Measurements from ENCODE around the gene NDUFS1.

- TF ChIP-seq CTCF (conservative IDR thresholded peaks at IDR 0.05) (no peak), ZFX (IDR thresholded peaks at IDR 0.05) (peak; percentile 62)
These were observed 490 bp downstream of the NDUFS1 start for GRCh38 chr2:206158563-206159345.

Measured in C4-2B (cell line).